ENCODE measurements around the gene LRRTM3.

Gene LRRTM3

DNA sequence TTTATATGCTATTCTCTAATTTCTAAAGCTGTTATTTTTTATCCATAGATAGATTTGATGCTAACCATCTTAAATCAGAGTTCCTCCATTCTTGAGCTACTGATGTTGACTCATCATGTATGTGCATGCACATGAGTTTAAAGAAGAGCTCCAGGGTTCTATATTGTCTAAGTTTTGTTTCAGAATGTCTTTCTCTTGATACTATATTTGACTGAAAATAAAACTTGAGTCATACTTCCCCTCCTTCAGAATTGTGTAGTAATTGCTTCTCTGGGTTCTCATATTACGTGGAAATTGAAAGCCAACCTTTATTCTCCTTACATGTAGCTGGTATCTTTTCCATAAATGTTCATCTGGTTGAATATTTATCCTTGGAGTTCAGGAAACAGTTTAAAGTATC is 89.4 kb downstream of the LRRTM3 start:
- no peak for DNase-seq (ENCODE audit: low read depth in 2 of 3, low spot score in 1 of 3)

GRCh38 chr10:67017218-67017617 is 91.4 kb downstream of the LRRTM3 start:
- no peak for DNase-seq (ENCODE audit: low read depth in 2 of 3, low spot score in 1 of 3)

GRCh38 chr10:67022099-67022498 is 96.3 kb downstream of the LRRTM3 start:
- no peak for DNase-seq (ENCODE audit: low read depth in 2 of 3, low spot score in 1 of 3)

DNA sequence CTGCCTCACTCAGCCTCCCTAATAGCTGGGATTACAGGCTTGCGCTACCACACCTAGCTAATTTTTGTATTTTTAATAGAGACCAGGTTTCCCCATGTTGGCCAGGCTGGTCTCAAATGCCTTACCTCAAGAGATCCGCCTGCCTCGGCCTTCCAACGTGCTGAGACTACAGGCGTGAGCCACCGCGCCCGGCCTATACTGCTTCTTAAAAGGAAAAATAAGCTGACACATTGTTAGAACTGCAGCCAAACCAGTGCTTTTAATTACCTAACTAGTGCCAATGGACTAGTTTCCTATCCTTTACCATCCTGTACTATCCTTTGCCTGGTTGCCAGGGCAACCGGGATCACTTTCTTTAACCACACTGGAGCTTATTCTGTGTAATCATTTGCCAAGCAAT is 108.0 kb downstream of the LRRTM3 start:
- DNase-seq (ENCODE audit: low read depth in 2 of 3, low spot score in 1 of 3), result no peak

DNA sequence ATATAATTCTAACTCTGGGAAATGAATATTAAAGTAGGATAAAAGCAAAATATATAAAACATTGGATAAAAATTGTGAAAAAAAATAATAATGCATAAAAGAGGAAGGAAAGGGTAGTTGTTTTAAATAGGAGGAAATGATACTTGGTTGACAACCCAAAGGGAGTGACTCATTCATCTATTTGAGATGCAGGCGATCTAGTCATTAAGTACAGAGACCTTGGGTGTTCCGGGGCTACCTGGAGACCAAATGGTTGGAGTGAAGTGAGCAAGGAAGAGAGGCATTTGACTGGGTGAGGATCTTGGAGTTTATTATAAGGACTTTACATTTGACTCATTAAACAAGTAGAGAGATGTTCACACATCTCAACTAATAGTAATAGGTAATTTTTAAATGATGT is 111.0 kb downstream of the LRRTM3 start:
- no peak for DNase-seq (ENCODE audit: low read depth in 2 of 3, low spot score in 1 of 3)

GRCh38 chr10:67043041-67043440 is 117.2 kb downstream of the LRRTM3 start:
- DNase-seq (ENCODE audit: low read depth in 2 of 3, low spot score in 1 of 3), result no peak

DNA sequence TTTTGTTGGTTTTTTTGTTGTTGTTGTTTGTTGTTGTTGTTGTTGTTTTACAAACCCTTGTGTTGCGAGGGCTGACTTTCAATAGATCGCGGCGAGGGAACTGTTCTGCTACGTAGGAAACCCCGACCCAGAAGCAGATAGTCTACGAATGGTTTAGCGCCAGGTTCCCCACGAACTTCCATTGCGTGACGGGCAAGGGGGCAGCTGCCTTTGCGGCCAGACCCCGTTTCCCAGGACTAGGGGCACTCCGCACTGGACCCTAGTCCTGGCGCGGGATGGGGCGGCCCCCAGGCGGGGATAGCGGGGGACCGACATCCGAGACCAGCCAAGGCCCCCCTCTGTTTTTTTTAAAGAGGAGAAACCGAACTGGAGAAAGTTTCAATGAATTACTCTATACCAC is 119.6 kb downstream of the LRRTM3 start:
- DNase-seq (ENCODE audit: low read depth in 2 of 3, low spot score in 1 of 3), result no peak

GRCh38 chr10:67046507-67046906 is 120.7 kb downstream of the LRRTM3 start:
- DNase-seq (ENCODE audit: low read depth in 2 of 3, low spot score in 1 of 3), result no peak

DNA sequence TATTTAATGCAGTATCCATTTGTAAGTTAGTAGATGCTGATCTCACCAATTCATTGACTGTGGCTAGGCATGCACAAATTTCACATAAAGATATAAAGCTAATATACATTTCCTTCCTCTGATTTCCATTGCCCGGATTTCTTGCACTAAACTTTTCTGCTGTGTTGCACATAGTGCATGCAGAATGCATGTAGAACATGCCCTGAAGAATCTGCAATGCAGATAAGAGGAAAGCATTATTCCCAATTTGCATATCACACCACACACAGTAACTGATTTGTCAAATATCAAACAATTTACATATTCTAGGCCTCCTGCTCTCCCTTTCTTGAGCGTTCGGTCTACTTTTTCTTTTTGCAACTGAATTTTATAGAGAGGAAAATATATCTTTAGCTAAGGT is 124.2 kb downstream of the LRRTM3 start:
- no peak for DNase-seq (ENCODE audit: low read depth in 2 of 3, low spot score in 1 of 3)

DNA sequence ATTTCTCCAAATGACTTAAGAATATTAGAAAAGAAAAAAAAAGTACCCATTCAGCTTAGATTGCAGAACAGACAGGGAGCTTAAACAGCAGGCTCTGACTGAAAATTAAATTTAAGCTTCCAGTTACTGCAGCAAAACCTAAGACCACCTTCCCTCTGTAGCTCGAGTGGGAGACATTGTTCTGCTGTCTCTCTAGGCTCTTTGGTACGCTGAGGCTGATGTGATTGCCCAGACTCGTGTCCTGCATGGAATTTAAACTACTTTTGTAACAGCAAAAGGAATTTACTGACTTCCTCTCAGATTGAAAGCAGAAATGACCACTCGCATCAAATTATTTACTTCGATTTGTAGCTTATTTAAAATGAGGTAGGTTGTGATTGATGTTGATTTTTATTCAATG is 124.6 kb downstream of the LRRTM3 start:
- no peak for DNase-seq (ENCODE audit: low read depth in 2 of 3, low spot score in 1 of 3)

DNA sequence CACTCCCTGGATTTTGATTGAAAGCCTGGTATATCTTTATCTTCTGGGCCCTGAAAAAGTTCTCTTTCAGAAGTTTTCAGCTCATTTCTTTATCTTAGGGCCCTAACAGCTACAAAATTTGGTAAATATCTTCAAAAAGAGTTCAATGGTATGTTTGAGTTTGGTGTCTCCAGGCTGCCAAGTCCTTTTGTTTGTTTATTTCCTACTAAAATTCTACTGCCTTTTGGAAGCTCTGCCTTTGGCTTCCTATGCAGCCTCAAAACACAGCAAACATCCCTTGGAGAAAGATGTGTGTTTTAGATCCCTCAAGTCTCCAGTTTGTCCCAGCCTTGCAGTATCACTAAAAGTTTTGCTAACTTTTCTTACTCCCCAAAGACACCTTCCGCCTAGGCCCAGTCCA is 146.8 kb downstream of the LRRTM3 start:
- no peak for DNase-seq (ENCODE audit: low read depth in 2 of 3, low spot score in 1 of 3)

- DNase-seq (ENCODE audit: low read depth in 2 of 3, low spot score in 1 of 3), result no peak
Observed at GRCh38 chr10:67075491-67075971, 149.7 kb downstream of the LRRTM3 start.

GRCh38 chr10:67076144-67076543 is 150.3 kb downstream of the LRRTM3 start:
- no peak for DNase-seq (ENCODE audit: low read depth in 2 of 3, low spot score in 1 of 3)

GRCh38 chr10:67077376-67077775 is 151.5 kb downstream of the LRRTM3 start:
- no peak for DNase-seq (ENCODE audit: low read depth in 2 of 3, low spot score in 1 of 3)

DNA sequence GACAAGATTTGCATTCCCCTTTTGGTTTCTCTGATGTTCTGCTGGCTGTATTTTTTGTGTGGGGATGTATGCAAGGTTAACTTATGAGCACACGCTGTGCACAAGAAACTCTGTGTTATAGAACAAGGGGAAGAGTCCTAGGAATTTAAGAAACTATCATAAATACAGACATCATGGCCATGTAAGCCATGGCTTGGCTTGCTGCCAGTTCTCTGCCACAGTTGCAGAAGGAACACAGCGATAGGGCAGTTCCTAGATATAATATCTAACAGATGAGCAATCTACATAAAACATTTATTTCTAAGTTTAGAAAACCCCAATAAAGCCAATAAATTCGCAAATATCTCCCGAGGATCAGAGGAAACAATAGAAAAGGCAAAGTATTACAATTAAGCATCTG is 153.3 kb downstream of the LRRTM3 start:
- DNase-seq (ENCODE audit: low read depth in 2 of 3, low spot score in 1 of 3), result no peak

GRCh38 chr10:67086327-67087134 is 160.7 kb downstream of the LRRTM3 start:
- no peak for DNase-seq (ENCODE audit: low read depth in 2 of 3, low spot score in 1 of 3)

DNA sequence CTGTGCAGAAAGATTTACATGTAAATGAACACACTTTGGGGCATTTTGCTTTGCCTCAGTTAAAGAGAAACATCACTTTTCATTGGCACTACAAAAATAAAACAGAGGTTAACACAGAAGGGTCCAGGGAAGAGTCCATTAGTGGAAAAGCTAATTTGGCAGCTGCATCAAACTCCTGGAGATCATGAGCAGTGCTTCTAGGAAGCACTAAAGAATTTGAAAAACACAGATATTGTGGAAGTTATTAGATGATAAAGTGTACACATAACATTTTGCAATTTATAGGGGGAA is 161.2 kb downstream of the LRRTM3 start:
- DNase-seq (ENCODE audit: low read depth in 2 of 3, low spot score in 1 of 3), result no peak

- DNase-seq (ENCODE audit: low read depth in 2 of 3, low spot score in 1 of 3), result no peak
Observed at GRCh38 chr10:67088036-67088435, 162.2 kb downstream of the LRRTM3 start.

GRCh38 chr10:67095531-67095930 is 169.7 kb downstream of the LRRTM3 start:
- no peak for DNase-seq (ENCODE audit: low read depth in 2 of 3, low spot score in 1 of 3)

- no peak for DNase-seq (ENCODE audit: low read depth in 2 of 3, low spot score in 1 of 3)
Observed at GRCh38 chr10:67098461-67098860, 172.6 kb downstream of the LRRTM3 start.

DNA sequence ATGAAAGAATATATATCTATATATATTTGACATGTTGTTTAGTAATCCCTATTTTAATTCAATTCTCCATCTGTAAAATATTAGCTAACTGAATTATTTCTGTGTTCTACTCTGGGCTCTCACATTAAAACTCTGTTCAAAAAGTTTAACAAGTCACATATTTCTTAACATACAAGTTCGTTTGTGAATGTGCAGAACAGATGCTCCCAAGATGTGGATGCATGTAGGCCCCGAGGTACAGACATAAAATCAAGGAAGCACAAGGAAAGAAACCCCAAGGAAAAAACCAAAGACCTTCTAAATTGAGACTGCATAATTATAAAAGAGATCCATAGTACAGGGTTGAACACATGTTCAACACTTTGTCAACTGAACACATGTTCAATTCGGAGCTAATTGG is 175.1 kb downstream of the LRRTM3 start:
- no peak for DNase-seq (ENCODE audit: low read depth in 2 of 3, low spot score in 1 of 3)

- DNase-seq (ENCODE audit: low read depth in 2 of 3, low spot score in 1 of 3), result no peak
Observed at GRCh38 chr10:67107670-67108069, 181.8 kb downstream of the LRRTM3 start.

DNA sequence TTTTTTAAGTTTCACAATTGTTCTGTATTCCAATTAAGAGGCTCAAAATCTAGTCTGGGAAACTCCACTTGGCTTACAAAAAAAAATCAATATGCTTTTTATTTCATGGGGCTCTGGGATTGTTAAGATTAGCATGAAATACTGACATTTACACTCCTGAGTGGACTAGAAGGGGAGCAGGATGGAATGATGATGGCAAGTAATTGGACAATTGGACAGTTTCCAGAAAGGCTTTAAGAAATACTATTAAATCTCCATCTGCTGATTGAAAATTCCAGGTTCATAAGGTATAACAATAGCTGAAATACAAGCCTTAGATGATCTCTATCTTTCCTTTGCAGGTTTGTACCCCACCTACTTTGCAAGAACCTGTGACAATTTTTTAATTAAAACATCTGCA is 184.4 kb downstream of the LRRTM3 start:
- DNase-seq (ENCODE audit: low read depth in 2 of 3, low spot score in 1 of 3), result no peak

All from stimulated activated CD4-positive, alpha-beta T cell treated with anti-CD3 and anti-CD28 coated beads, Interleukin-12 subunit alpha, Interleukin-12 subunit beta, amount 100 ng/mL, for 48 hours (primary cell).